Smooth muscle cell (in vitro differentiated cells): ENCODE measurements around the gene SLC25A21. TPM values are rescaled to one million over a fixed set of nuclear protein-coding genes. Genes with fewer than 3 reads are reported as not detected.

Source experiments
- DNase-seq: peaks from one replicate; lab custom pipeline; 2025; ENCODE audit not compliant: unreplicated experiment; lab: John Stamatoyannopoulos, UW
- H2AFZ ChIP-seq: fragments of 200-600 bp; sonication (generic); 2 replicates; pipeline ENCODE4 v1.6.0; 2016; ENCODE audit warnings: antibody characterized with exemption, low read depth, mild to moderate bottlenecking
- H3F3A ChIP-seq: fragments of 200-600 bp; sonication (generic); 2 replicates; pipeline ENCODE4 v1.6.0; 2017; ENCODE audit warnings: antibody characterized with exemption, low read depth
- H3K27ac ChIP-seq: fragments of 200-600 bp; sonication (generic); 2 replicates; pipeline ENCODE4 v1.5.1; 2016; ENCODE audit warnings: low read depth, mild to moderate bottlenecking
- H3K27me3 ChIP-seq: fragments of 200-600 bp; sonication (generic); 2 replicates; pipeline ENCODE4 v1.6.1; 2016; ENCODE audit warnings: low read depth, mild to moderate bottlenecking
- H3K36me3 ChIP-seq: fragments of 200-600 bp; sonication (generic); 2 replicates; pipeline ENCODE4 v1.5.1; 2016; ENCODE audit warnings: low read depth
- H3K4me1 ChIP-seq: fragments of 200-600 bp; sonication (generic); 2 replicates; pipeline ENCODE4 v1.5.1; 2016; ENCODE audit warnings: low read depth
- H3K4me2 ChIP-seq: fragments of 200-600 bp; sonication (generic); 2 replicates; pipeline ENCODE4 v1.6.0; 2016; ENCODE audit warnings: mild to moderate bottlenecking
- H3K4me3 ChIP-seq: fragments of 200-600 bp; sonication (generic); 2 replicates; pipeline ENCODE4 v1.5.1; 2016; ENCODE audit warnings: mild to moderate bottlenecking
- H3K79me2 ChIP-seq: fragments of 200-600 bp; sonication (generic); 2 replicates; pipeline ENCODE4 v1.6.0; 2016; ENCODE audit warnings: low read depth, mild to moderate bottlenecking
- H3K9ac ChIP-seq: fragments of 200-600 bp; sonication (generic); 2 replicates; pipeline ENCODE4 v1.6.0; 2016; ENCODE audit warnings: low read depth
- H3K9me3 ChIP-seq: fragments of 200-600 bp; sonication (generic); replicated peaks from 2 replicates; pipeline ENCODE4 v1.5.1; 2016; ENCODE audit warnings: low read depth
- H4K20me1 ChIP-seq: fragments of 200-600 bp; sonication (generic); 2 replicates; pipeline ENCODE4 v1.6.0; 2016; ENCODE audit warnings: low read depth
- WGBS: methylation state at CpG from one replicate; pipeline ENCODE4 v1.1.7; 2016; ENCODE audit warnings: low lambda C conversion rate; 5-methylcytosine and 5-hydroxymethylcytosine counted together
- polyA plus RNA-seq: library from polyadenylated mRNA; unstranded; fragments of >200 nt; fragmentation: Nextera tagmentation; extraction: Ambion mirVana; gene quantifications from 2 replicates; pipeline ENCODE4 v1.2.1, GENCODE V29; 2016
- total RNA-seq: library from RNA; depleted of rRNA; stranded (reverse); fragments of >200 nt; gene quantifications from 2 replicates; pipeline ENCODE4 v1.2.3, GENCODE V29; 2014
- TF ChIP-seq, protein P1 (sequence below): fragments of 200-600 bp; sonication (generic); IDR thresholded peaks from 2 replicates; pipeline ENCODE4 v1.5.1; 2017; ENCODE audit warnings: borderline replicate concordance, mild to moderate bottlenecking, antibody characterized with exemption; ENCODE audit not compliant: insufficient read depth, poor library complexity, severe bottlenecking

SLC25A21 gene
- total and polyA plus RNA-seq, 2 experiments from 2014 or later: 1.1 TPM; not detected in 1

DNA sequence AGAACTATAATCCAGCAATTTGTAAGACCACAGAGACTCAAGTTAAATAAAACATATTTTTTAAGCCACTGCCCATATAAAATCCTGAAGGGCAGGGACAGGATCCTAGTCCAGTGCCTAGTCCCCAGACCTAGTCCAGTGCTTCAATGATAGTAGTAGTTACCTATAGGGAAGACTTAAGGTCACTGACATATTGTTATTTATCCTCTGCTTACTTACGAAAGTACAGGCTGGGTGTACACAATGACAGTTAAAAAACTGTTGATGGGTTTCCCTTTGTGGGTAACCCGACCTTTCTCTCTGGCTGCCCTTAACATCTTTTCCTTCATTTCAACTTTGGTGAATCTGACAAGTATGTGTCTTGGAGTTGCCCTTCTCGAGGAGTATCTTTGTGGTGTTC, 192.5 kb downstream of the SLC25A21 start:
- H3K4me1 ChIP-seq: no peaks in the 10 kb centered on the region
- no peaks in the 10 kb centered on the region for H3K9me3 ChIP-seq
- TF ChIP-seq, protein P1, sequence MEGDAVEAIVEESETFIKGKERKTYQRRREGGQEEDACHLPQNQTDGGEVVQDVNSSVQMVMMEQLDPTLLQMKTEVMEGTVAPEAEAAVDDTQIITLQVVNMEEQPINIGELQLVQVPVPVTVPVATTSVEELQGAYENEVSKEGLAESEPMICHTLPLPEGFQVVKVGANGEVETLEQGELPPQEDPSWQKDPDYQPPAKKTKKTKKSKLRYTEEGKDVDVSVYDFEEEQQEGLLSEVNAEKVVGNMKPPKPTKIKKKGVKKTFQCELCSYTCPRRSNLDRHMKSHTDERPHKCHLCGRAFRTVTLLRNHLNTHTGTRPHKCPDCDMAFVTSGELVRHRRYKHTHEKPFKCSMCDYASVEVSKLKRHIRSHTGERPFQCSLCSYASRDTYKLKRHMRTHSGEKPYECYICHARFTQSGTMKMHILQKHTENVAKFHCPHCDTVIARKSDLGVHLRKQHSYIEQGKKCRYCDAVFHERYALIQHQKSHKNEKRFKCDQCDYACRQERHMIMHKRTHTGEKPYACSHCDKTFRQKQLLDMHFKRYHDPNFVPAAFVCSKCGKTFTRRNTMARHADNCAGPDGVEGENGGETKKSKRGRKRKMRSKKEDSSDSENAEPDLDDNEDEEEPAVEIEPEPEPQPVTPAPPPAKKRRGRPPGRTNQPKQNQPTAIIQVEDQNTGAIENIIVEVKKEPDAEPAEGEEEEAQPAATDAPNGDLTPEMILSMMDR: no peak
- H3K27ac ChIP-seq: no peak overlapping the region
- no peaks in the 10 kb centered on the region for H3F3A ChIP-seq
- no peak for DNase-seq
- H3K4me2 ChIP-seq: no peak overlapping the region
- no peaks in the 10 kb centered on the region for H3K79me2 ChIP-seq
- no peak overlapping the region for H3K4me3 ChIP-seq
- WGBS: 77% methylated on average over 3 of the region's 3 CpGs
- H4K20me1 ChIP-seq: no peaks in the 10 kb centered on the region
- no peak overlapping the region for H3K9ac ChIP-seq
- H3K36me3 ChIP-seq: no peaks in the 10 kb centered on the region
- no peaks in the 10 kb centered on the region for H3K27me3 ChIP-seq
- H2AFZ ChIP-seq: no peak overlapping the region

DNA sequence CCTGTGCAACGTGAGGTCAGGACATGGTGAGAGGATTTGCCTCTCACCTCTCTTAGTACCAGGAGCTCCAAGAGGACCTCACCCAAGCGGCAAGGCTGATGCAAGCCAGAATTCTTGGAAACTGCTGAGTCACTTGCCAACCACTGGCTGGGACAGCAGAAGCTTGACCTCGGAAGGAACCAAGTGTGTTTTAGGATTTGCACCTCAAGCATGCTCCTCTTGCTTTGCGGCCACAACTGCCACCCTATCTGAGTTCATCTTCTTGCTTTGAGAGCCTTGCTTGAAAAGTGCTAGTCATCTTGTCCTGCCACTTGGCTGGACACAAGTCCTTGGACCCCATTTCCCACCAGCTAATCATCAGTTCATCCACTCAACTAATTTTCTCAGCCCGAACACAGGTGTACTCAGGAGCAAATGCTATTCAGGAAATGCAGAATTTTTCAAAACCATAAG, 195.8 kb downstream of the SLC25A21 start:
- no peaks in the 10 kb centered on the region for H3K79me2 ChIP-seq
- H3K27ac ChIP-seq: no peak overlapping the region
- WGBS: 83% methylated on average over 5 of the region's 5 CpGs
- H3K4me3 ChIP-seq: no peak overlapping the region
- H3K36me3 ChIP-seq: no peaks in the 10 kb centered on the region
- no peak for DNase-seq
- H3K9me3 ChIP-seq: no peaks in the 10 kb centered on the region
- no peak overlapping the region for H3K9ac ChIP-seq
- no peak overlapping the region for H3K4me2 ChIP-seq
- H3K27me3 ChIP-seq: no peaks in the 10 kb centered on the region
- no peaks in the 10 kb centered on the region for H4K20me1 ChIP-seq
- H2AFZ ChIP-seq: no peak overlapping the region
- no peaks in the 10 kb centered on the region for H3K4me1 ChIP-seq
- H3F3A ChIP-seq: no peaks in the 10 kb centered on the region
- TF ChIP-seq, protein P1: no peak

DNA sequence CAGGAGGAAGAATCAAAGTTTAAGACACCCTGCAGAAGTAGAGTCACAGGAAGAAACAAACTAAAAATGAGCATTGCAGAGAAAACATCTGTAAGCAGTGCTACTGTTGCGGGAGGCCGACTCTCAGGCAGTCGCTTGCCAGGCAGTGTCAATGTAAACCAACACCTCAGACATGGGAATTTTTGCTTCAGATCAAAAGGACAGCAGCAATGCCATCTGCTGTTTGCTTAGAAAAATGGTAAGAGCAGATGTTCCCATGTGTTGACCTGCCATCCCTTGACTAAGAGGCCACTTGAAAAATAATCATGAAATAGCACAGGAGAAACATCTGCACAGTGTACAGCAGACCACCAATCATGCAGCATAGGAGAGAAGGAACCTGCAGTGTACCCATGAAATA, 196.6 kb downstream of the SLC25A21 start:
- Histone ChIP-seq H3K4me3 (no peak overlapping the region), H3K9me3 (no peaks in the 10 kb centered on the region), H2AFZ (no peak overlapping the region), H4K20me1 (no peaks in the 10 kb centered on the region), H3K4me2 (no peak overlapping the region), H3K79me2 (no peaks in the 10 kb centered on the region), H3F3A (no peaks in the 10 kb centered on the region), H3K9ac (no peak overlapping the region), H3K4me1 (no peaks in the 10 kb centered on the region), H3K27me3 (no peaks in the 10 kb centered on the region), H3K27ac (no peak overlapping the region), H3K36me3 (no peaks in the 10 kb centered on the region)
- no peak for DNase-seq
- 94% methylated on average over 3 of the region's 3 CpGs for WGBS
- TF ChIP-seq, protein P1: no peak

DNA sequence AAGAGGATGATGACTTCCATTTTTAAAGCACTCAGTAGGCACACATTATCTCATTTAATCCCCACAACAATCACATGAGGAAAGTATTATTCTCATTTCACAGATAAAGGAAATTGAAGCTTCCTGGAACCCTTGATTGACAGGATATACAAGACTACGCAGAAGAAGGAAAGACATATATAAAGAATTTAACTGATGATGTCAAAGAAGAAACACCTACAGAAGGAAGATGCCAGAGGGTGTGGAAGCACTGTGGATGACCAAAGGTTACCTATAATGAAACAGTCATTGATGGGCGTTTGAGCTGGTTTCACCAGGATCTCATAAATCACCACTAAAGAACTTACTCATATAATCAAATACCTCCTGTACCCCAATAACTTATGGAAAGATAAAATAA, 197.4 kb downstream of the SLC25A21 start:
- H3K79me2 ChIP-seq: no peaks in the 10 kb centered on the region
- WGBS: 90% methylated on average over 2 of the region's 2 CpGs
- H2AFZ ChIP-seq: no peak overlapping the region
- no peaks in the 10 kb centered on the region for H3K9me3 ChIP-seq
- H3K9ac ChIP-seq: no peak overlapping the region
- no peak overlapping the region for H3K4me2 ChIP-seq
- H3K27ac ChIP-seq: no peak overlapping the region
- no peaks in the 10 kb centered on the region for H3K27me3 ChIP-seq
- no peak for DNase-seq
- H4K20me1 ChIP-seq: no peaks in the 10 kb centered on the region
- no peaks in the 10 kb centered on the region for H3K4me1 ChIP-seq
- H3F3A ChIP-seq: no peaks in the 10 kb centered on the region
- TF ChIP-seq, protein P1: no peak
- no peak overlapping the region for H3K4me3 ChIP-seq
- no peaks in the 10 kb centered on the region for H3K36me3 ChIP-seq
